ENCODE data around the gene FFAR1.

GRCh38 chr19:35310331-35310730 is 37.4 kb upstream of the FFAR1 start:
- TF ChIP-seq CTCF (IDR thresholded peaks at IDR 0.05; ENCODE audit: borderline replicate concordance, extremely low read depth, low read length, poor library complexity, severe bottlenecking), result no peak
- no peak for TF ChIP-seq EZH2 (IDR thresholded peaks at IDR 0.05; ENCODE audit: borderline replicate concordance, low read depth, low read length, severe bottlenecking)

Measured in DND-41 (cell line).